Mucosa of rectum (tissue), 2 donors: Measurements from ENCODE around the gene HIPK4.

Experiments
- H3K27ac ChIP-seq, 2 donors: one replicate each; pipeline ENCODE4 v1.7.0; 2013; ENCODE audit warnings: inconsistent platforms in 2 of 2, low read depth in 2 of 2, low read length in 2 of 2
- H3K27me3 ChIP-seq, 2 donors: one replicate each; pipeline ENCODE4 v1.7.0; 2013; ENCODE audit warnings: low read length in 2 of 2; ENCODE audit not compliant: control insufficient read depth in 2 of 2, insufficient read depth in 2 of 2
- H3K36me3 ChIP-seq, 2 donors: one replicate each; pipeline ENCODE4 v1.7.0; 2013; ENCODE audit warnings: low read length in 2 of 2; ENCODE audit not compliant: control insufficient read depth in 2 of 2, insufficient read depth in 2 of 2
- H3K4me1 ChIP-seq, 2 donors: one replicate each; pipeline ENCODE4 v1.7.0; 2013; ENCODE audit warnings: low read length in 2 of 2, mild to moderate bottlenecking in 1 of 2; ENCODE audit not compliant: control insufficient read depth in 2 of 2, insufficient read depth in 2 of 2
- H3K4me3 ChIP-seq, 2 donors: one replicate each; pipeline ENCODE4 v1.7.0; 2013; ENCODE audit warnings: low read length in 2 of 2
- H3K9ac ChIP-seq, 2 donors: one replicate each; pipeline ENCODE4 v1.7.0; 2013; ENCODE audit warnings: low read length in 2 of 2, low read depth in 1 of 2, mild to moderate bottlenecking in 1 of 2
- H3K9me3 ChIP-seq, 2 donors: one replicate each; pipeline ENCODE4 v1.7.0; 2013; ENCODE audit warnings: low read length in 2 of 2; ENCODE audit not compliant: control insufficient read depth in 2 of 2
- donor health status: healthy.
- donor health status: Normal muscosa, but diverticular disease.

HIPK4 gene

GRCh38 chr19:40392894-40393517 lies 3.0 kb upstream of the HIPK4 start:
- Histone ChIP-seq H3K27ac (no peak overlapping the region), H3K9me3 (no peaks in the 10 kb centered on the region), H3K4me1 (peaks cover 0 to 4% of the 10 kb centered on the region in 2 donors), H3K27me3 (no peaks in the 10 kb centered on the region), H3K9ac (no peak overlapping the region), H3K36me3 (no peaks in the 10 kb centered on the region), H3K4me3 (no peak overlapping the region)

- no peak overlapping the region for H3K9ac ChIP-seq
Observed at GRCh38 chr19:40392123-40392522, 2.1 kb upstream of the HIPK4 start.

GRCh38 chr19:40389404-40390083 lies 437 bp downstream of the HIPK4 start:
- H3K4me3 ChIP-seq = no peak overlapping the region

More at GRCh38 chr19:40392123-40392522, 2.1 kb upstream of the HIPK4 start:
- Histone ChIP-seq H3K36me3 (no peaks in the 10 kb centered on the region), H3K9me3 (no peaks in the 10 kb centered on the region), H3K27me3 (no peaks in the 10 kb centered on the region), H3K27ac (no peak overlapping the region), H3K4me1 (peaks cover 0 to 4% of the 10 kb centered on the region in 2 donors), H3K4me3 (no peak overlapping the region)

GRCh38 chr19:40388481-40388880 lies 1.5 kb downstream of the HIPK4 start:
- Histone ChIP-seq H3K4me3 (no peak overlapping the region), H3K4me1 (peaks cover 0 to 4% of the 10 kb centered on the region in 2 donors), H3K36me3 (no peaks in the 10 kb centered on the region), H3K9me3 (no peaks in the 10 kb centered on the region), H3K27ac (no peak overlapping the region), H3K27me3 (no peaks in the 10 kb centered on the region), H3K9ac (no peak overlapping the region)

More at GRCh38 chr19:40389404-40390083, 437 bp downstream of the HIPK4 start:
- Histone ChIP-seq H3K27ac (no peak overlapping the region), H3K36me3 (no peaks in the 10 kb centered on the region), H3K9ac (no peak overlapping the region), H3K9me3 (no peaks in the 10 kb centered on the region), H3K27me3 (no peaks in the 10 kb centered on the region), H3K4me1 (peaks cover 0 to 4% of the 10 kb centered on the region in 2 donors)

- Histone ChIP-seq H3K9ac (no peak overlapping the region), H3K9me3 (no peaks in the 10 kb centered on the region), H3K36me3 (no peaks in the 10 kb centered on the region), H3K27me3 (no peaks in the 10 kb centered on the region), H3K4me3 (no peak overlapping the region), H3K27ac (no peak overlapping the region), H3K4me1 (no peaks in the 10 kb centered on the region)
Observed at GRCh38 chr19:40387155-40387554, 2.8 kb downstream of the HIPK4 start.

GRCh38 chr19:40383668-40384248 lies 6.2 kb downstream of the HIPK4 start:
- H3K4me1 ChIP-seq = no peaks in the 10 kb centered on the region
- no peak overlapping the region for H3K27ac ChIP-seq
- H3K9ac ChIP-seq = no peak overlapping the region
- peaks cover 1 to 2% of the 10 kb centered on the region in 2 donors for H3K36me3 ChIP-seq
- no peak overlapping the region for H3K4me3 ChIP-seq
- H3K27me3 ChIP-seq = no peaks in the 10 kb centered on the region
- no peaks in the 10 kb centered on the region for H3K9me3 ChIP-seq

- no peaks in the 10 kb centered on the region for H3K9me3 ChIP-seq
- no peak overlapping the region for H3K27ac ChIP-seq
- H3K36me3 ChIP-seq = peaks cover 5 to 9% of the 10 kb centered on the region in 2 donors
- H3K27me3 ChIP-seq = no peaks in the 10 kb centered on the region
- H3K9ac ChIP-seq = no peak overlapping the region
- no peaks in the 10 kb centered on the region for H3K4me1 ChIP-seq
- H3K4me3 ChIP-seq = no peak overlapping the region
Observed at GRCh38 chr19:40381321-40381720, 8.7 kb downstream of the HIPK4 start.

- H3K4me1 ChIP-seq = no peaks in the 10 kb centered on the region
- H3K27me3 ChIP-seq = no peaks in the 10 kb centered on the region
- peaks cover 5 to 9% of the 10 kb centered on the region in 2 donors for H3K36me3 ChIP-seq
- H3K9me3 ChIP-seq = no peaks in the 10 kb centered on the region
- no peak overlapping the region for H3K4me3 ChIP-seq
- H3K27ac ChIP-seq = no peak overlapping the region
- no peak overlapping the region for H3K9ac ChIP-seq
Observed at GRCh38 chr19:40380199-40381037, 9.6 kb downstream of the HIPK4 start.

GRCh38 chr19:40379446-40380198 lies 10.4 kb downstream of the HIPK4 start:
- Histone ChIP-seq H3K9me3 (no peaks in the 10 kb centered on the region), H3K4me3 (no peak overlapping the region), H3K4me1 (no peaks in the 10 kb centered on the region), H3K9ac (no peak overlapping the region), H3K27ac (no peak overlapping the region), H3K27me3 (no peaks in the 10 kb centered on the region), H3K36me3 (peaks cover 5 to 10% of the 10 kb centered on the region in 2 donors)
